Neuronal stem cell (in vitro differentiated cells): ENCODE data around the gene RPS6KA1.
"Not testable (repeated sequence)": the region's sequence is repeated elsewhere in the genome, so short reads cannot be mapped to it uniquely, and the experiment has no call there.

Source experiments
- DNase-seq: peaks from one replicate; pipeline ENCODE4 v3.0.0-alpha.2; 2013; ENCODE audit warnings: low spot score
- H2AFZ ChIP-seq: one replicate; pipeline ENCODE4 v1.6.1; 2013; ENCODE audit warnings: mild to moderate bottlenecking, low read length, inconsistent platforms
- H2AK5ac ChIP-seq: 2 replicates; pipeline ENCODE4 v1.6.1; 2013; ENCODE audit warnings: low read depth, mild to moderate bottlenecking, inconsistent platforms, low read length, moderate library complexity, mixed read lengths
- H2BK120ac ChIP-seq: 2 replicates; pipeline ENCODE4 v1.6.1; 2013; ENCODE audit warnings: low read depth, mild to moderate bottlenecking, inconsistent platforms, low read length, moderate library complexity, mixed read lengths
- H2BK12ac ChIP-seq: one replicate; pipeline ENCODE4 v1.6.1; 2013; ENCODE audit warnings: low read length, inconsistent platforms
- H2BK15ac ChIP-seq: 2 replicates; pipeline ENCODE4 v1.6.1; 2013; ENCODE audit warnings: mild to moderate bottlenecking, low read length, inconsistent platforms, mixed read lengths
- H2BK5ac ChIP-seq: one replicate; pipeline ENCODE4 v1.6.1; 2013; ENCODE audit warnings: inconsistent platforms, mild to moderate bottlenecking, low read length, moderate library complexity
- H3K14ac ChIP-seq: one replicate; pipeline ENCODE4 v1.6.1; 2013; ENCODE audit warnings: low read length, inconsistent platforms
- H3K18ac ChIP-seq: 2 replicates; pipeline ENCODE4 v1.6.1; 2013; ENCODE audit warnings: low read length, inconsistent platforms
- H3K23ac ChIP-seq: 2 replicates; pipeline ENCODE4 v1.6.1; 2013; ENCODE audit warnings: low read depth, mild to moderate bottlenecking, mixed read lengths, low read length, inconsistent platforms; ENCODE audit not compliant: poor library complexity
- H3K27ac ChIP-seq: replicated peaks from 3 replicates; pipeline ENCODE4 v1.5.1; 2013; ENCODE audit warnings: low read length, inconsistent platforms
- H3K27me3 ChIP-seq, 3 experiments: 2 replicates each; pipeline ENCODE4 v1.6.1; 2013; ENCODE audit warnings: low read length in 3 of 3, mild to moderate bottlenecking in 2 of 3, inconsistent platforms in 1 of 3, low read depth in 1 of 3, mixed read lengths in 1 of 3, moderate library complexity in 1 of 3; ENCODE audit not compliant: control insufficient read depth in 3 of 3, insufficient read depth in 3 of 3
- H3K36me3 ChIP-seq, 2 donors: replicated peaks in 1 of 2; 2 replicates each; pipeline ENCODE4 v1.6.1; 2013; ENCODE audit warnings: low read length in 2 of 2; ENCODE audit not compliant: control insufficient read depth in 2 of 2, insufficient read depth in 2 of 2
- H3K4ac ChIP-seq: 2 replicates; pipeline ENCODE4 v1.6.1; 2013; ENCODE audit warnings: inconsistent platforms, mild to moderate bottlenecking, low read length, moderate library complexity
- H3K4me1 ChIP-seq, 2 donors: 1 replicate in 1 of 2; 2 replicates in 1 of 2; pipeline ENCODE4 v1.6.1; 2013; ENCODE audit warnings: low read length in 2 of 2, low read depth in 1 of 2; ENCODE audit not compliant: control insufficient read depth in 2 of 2, insufficient read depth in 1 of 2
- H3K4me2 ChIP-seq: one replicate; pipeline ENCODE4 v1.6.1; 2013; ENCODE audit warnings: mild to moderate bottlenecking, low read length, inconsistent platforms; ENCODE audit not compliant: insufficient read depth, poor library complexity, severe bottlenecking
- H3K4me3 ChIP-seq, 2 donors: 2 replicates each; pipeline ENCODE4 v1.5.1; 2013; ENCODE audit warnings: low read length in 2 of 2, mild to moderate bottlenecking in 2 of 2, inconsistent platforms in 1 of 2, moderate library complexity in 1 of 2
- H3K79me1 ChIP-seq: one replicate; pipeline ENCODE4 v1.6.1; 2013; ENCODE audit warnings: low read depth, mild to moderate bottlenecking, inconsistent platforms, low read length, moderate library complexity
- H3K9ac ChIP-seq: one replicate; pipeline ENCODE4 v1.6.1; 2013; ENCODE audit warnings: mild to moderate bottlenecking, low read depth, low read length, inconsistent platforms; ENCODE audit not compliant: poor library complexity
- H3K9me3 ChIP-seq, 2 donors: replicated peaks in 1 of 2; 2 replicates each; pipeline versions ENCODE3 to v1.6.1; 2013; ENCODE audit warnings: low read length in 2 of 2, mild to moderate bottlenecking in 2 of 2, inconsistent platforms in 1 of 2, low read depth in 1 of 2, mixed read lengths in 1 of 2, moderate library complexity in 1 of 2; ENCODE audit not compliant: control insufficient read depth in 2 of 2, insufficient read depth in 1 of 2
- H4K8ac ChIP-seq: one replicate; pipeline ENCODE4 v1.6.1; 2013; ENCODE audit warnings: low read depth, mild to moderate bottlenecking, inconsistent platforms, low read length, moderate library complexity
- H4K91ac ChIP-seq: one replicate; pipeline ENCODE4 v1.6.1; 2013; ENCODE audit warnings: low read length, low read depth, mild to moderate bottlenecking, inconsistent platforms; ENCODE audit not compliant: poor library complexity
- WGBS, 2 donors: extraction: QIAGEN DNeasy Blood & Tissue Kit; methylation state at CpG; one replicate each; pipeline ENCODE4 v1.1.7; 2013; ENCODE audit warnings: missing lambda C conversion rate in 2 of 2, mixed read lengths in 1 of 2; ENCODE audit not compliant: insufficient read length in 2 of 2, insufficient replicate concordance in 1 of 2; ENCODE audit errors: extremely low coverage in 2 of 2; 5-methylcytosine and 5-hydroxymethylcytosine counted together

The RPS6KA1 gene

DNA sequence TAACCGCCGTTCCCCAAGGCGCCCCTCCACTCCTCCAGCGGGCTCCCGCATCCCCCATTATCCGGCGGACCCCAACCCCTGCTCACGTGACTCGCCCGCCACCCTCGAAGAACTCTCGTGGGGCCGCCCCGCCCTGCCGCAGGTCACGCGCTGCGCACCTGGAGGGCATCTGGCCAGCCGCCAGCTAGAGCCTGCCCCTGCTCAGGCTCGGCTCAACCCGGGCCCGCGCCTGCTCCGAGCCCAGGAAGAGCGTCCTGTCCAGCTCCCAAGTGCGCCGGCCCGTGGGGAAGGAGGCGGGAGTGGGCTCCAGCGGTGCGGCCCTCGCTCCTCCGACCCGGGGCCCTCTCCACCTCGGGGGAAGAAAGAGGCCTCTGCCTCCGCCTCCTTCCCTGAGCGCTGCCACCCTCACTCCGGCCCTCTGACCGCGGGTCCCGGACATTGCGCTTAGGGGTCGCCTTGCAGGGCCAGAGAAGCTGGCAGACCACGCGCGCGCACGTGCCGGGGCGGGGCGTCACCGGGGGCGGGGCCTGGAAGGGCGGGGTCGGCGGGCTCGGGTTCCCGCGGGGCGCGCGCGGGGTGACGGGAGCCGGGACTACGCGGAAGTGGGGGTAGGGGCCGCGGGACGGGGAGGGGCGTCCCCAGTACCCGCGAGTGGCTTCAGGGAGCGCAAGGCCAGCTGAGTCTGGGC lies 28.9 kb upstream of the RPS6KA1 start:
- H3K14ac ChIP-seq: peak overlapping the region; percentile 89
- peak overlapping the region; percentile 96 for H2BK5ac ChIP-seq
- H2BK12ac ChIP-seq: peak overlapping the region; percentile 90
- peak overlapping the region; percentile 17 for H4K8ac ChIP-seq
- peak; percentile 78 for DNase-seq
- peak overlapping the region; percentile 99 for H3K4me2 ChIP-seq
- H3K4me3 ChIP-seq: peak overlapping the region; percentile 84 to 90
- no peaks in the 10 kb centered on the region for H3K36me3 ChIP-seq
- peak overlapping the region; percentile 94 for H2BK15ac ChIP-seq
- WGBS, 2 donors: no CpG with 5 or more reads among the region's 74 CpGs
- no peaks in the 10 kb centered on the region for H3K27me3 ChIP-seq
- peak overlapping the region; percentile 77 for H3K27ac ChIP-seq
- H3K4me1 ChIP-seq: peaks cover 2 to 6% of the 10 kb centered on the region in 2 donors
- peak overlapping the region; percentile 99 for H4K91ac ChIP-seq
- H2AFZ ChIP-seq: peak overlapping the region; percentile 100
- H3K9ac ChIP-seq: peak overlapping the region; percentile 86
- H2AK5ac ChIP-seq: peak overlapping the region; percentile 56
- peak overlapping the region; percentile 81 for H2BK120ac ChIP-seq
- H3K23ac ChIP-seq: peak overlapping the region; percentile 99
- H3K79me1 ChIP-seq: peaks cover 3% of the 10 kb centered on the region
- peak overlapping the region; percentile 84 for H3K4ac ChIP-seq
- no peaks in the 10 kb centered on the region for H3K9me3 ChIP-seq
- H3K18ac ChIP-seq: peak overlapping the region; percentile 98

DNA sequence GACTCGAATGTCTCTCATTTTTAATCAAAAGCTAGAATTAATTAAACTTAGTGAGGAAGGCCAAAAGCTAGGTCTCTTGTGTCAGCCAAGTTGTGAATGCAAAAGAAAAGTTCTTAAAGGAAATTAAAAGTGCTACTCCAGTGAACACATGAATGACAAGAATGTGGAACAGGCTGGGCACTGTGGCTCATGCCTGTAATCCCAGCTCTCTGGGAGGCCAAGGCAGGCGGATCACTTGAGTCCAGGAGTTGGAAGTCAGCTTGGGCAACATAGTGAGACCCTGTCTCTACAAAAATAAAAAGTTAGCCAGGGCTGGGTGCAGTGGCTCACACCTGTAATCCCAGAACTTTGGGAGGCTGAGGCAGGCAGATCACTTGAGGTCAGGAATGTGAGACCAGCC lies 18.9 kb upstream of the RPS6KA1 start:
- not testable (repeated sequence) for H2BK120ac ChIP-seq, H3K4me1 ChIP-seq, H3K4ac ChIP-seq, H3K18ac ChIP-seq, H3K23ac ChIP-seq, H3K4me3 ChIP-seq, H2BK15ac ChIP-seq, DNase-seq, H2AK5ac ChIP-seq, H3K27ac ChIP-seq, H2BK5ac ChIP-seq, H3K4me2 ChIP-seq, H2BK12ac ChIP-seq, H3K9ac ChIP-seq, H3K14ac ChIP-seq, H2AFZ ChIP-seq, H3K36me3 ChIP-seq, H4K91ac ChIP-seq, H3K79me1 ChIP-seq, H4K8ac ChIP-seq, H3K27me3 ChIP-seq, H3K9me3 ChIP-seq
- WGBS, 2 donors: no CpG with 5 or more reads among the region's 2 CpGs

DNA sequence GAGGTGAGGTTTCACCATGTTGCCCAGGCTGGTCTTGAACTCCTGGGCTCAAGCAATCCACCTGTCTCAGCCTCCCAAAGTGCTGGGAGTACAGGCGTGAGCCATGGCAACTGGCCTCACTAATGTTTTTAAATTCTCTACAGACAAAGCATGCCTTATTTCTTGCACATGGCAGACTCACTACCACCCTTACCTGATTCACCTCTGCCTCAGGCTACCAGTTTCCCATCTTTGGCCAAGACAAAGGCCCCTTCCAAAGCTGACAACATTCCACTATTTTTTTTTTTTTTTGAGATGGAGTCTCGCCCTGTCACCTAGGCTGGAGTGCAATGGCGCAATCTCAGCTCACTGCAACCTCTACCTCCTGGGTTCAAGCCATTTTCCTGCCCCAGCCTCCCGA lies 13.7 kb upstream of the RPS6KA1 start:
- H4K91ac ChIP-seq, H3K4ac ChIP-seq, H3K4me3 ChIP-seq, H3K27me3 ChIP-seq, H3K18ac ChIP-seq, H2BK120ac ChIP-seq, H3K79me1 ChIP-seq, H3K9ac ChIP-seq, H3K36me3 ChIP-seq, H4K8ac ChIP-seq, H3K27ac ChIP-seq, H2BK5ac ChIP-seq, H2BK12ac ChIP-seq, H2BK15ac ChIP-seq, H3K9me3 ChIP-seq, DNase-seq, H3K14ac ChIP-seq, H3K4me1 ChIP-seq, H3K4me2 ChIP-seq, H3K23ac ChIP-seq, H2AFZ ChIP-seq, H2AK5ac ChIP-seq: not testable (repeated sequence)
- no CpG with 5 or more reads among the region's 4 CpGs for WGBS, 2 donors

DNA sequence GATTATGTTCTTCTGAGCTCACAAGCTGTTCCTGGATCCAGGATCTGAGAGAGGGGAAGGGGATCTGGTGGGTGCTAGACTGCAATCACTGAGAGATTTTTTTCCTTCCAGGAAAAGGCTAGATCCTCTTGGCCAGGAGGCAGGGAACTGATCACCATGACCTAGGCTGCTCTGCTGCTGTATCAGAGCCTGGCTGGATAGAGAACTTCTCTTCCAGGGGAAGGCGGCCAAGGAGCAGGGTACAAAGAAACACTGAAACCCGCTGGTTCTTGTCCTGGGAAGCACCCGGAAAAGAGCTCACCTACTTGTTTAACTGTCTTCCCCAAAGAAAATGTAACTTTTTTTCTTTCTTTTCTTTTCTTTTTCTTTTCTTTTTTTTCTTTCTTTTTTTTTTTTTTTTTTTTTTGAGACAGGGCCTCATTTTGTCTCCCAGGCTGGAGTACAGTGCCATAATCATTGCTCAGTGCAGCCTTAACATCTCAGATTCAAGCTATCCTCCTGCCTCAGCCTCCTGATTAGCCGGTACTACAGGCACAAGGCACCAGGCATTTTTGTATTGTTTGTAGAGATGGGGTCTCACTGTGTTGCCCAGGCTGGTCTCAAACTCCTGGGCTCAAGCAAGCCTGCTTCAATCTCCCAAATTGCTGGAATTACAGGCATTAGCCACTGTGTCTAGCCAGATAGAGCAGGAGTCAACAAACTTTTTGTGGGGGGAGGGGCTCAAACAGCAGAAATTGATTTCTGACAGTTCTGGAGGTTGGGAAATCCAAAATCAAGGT lies 12.4 kb upstream of the RPS6KA1 start:
- peak overlapping the region; percentile 67 for H2AFZ ChIP-seq
- H3K36me3 ChIP-seq: no peaks in the 10 kb centered on the region
- H3K4ac ChIP-seq: no peak overlapping the region
- H3K4me1 ChIP-seq: peaks cover 0 to 3% of the 10 kb centered on the region in 2 donors
- H3K4me2 ChIP-seq: no peak overlapping the region
- H3K79me1 ChIP-seq: no peaks in the 10 kb centered on the region
- H3K27me3 ChIP-seq: peaks cover 0 to 7% (median 0%) of the 10 kb centered on the region in 3 experiments
- H4K8ac ChIP-seq: no peak overlapping the region
- H3K14ac ChIP-seq: no peak overlapping the region
- no peak overlapping the region for H2BK5ac ChIP-seq
- H3K27ac ChIP-seq: no peak overlapping the region
- no peak overlapping the region for H3K23ac ChIP-seq
- no peak overlapping the region for H2AK5ac ChIP-seq
- no peak overlapping the region for H3K9ac ChIP-seq
- no peak overlapping the region for H3K18ac ChIP-seq
- H4K91ac ChIP-seq: no peak overlapping the region
- no peak overlapping the region for H2BK15ac ChIP-seq
- H3K9me3 ChIP-seq: no peaks in the 10 kb centered on the region
- H2BK120ac ChIP-seq: no peak overlapping the region
- DNase-seq: no peak
- no peak overlapping the region for H3K4me3 ChIP-seq
- no CpG with 5 or more reads among the region's 4 CpGs for WGBS, 2 donors
- H2BK12ac ChIP-seq: no peak overlapping the region
